A673 (cell line): ENCODE results near the gene MTMR2.

ENCODE experiments used
- EZH2 ChIP-seq: fragments of 200-600 bp; sonication (generic); IDR thresholded peaks from 2 replicates; pipeline ENCODE4 v1.6.1; 2017; ENCODE audit warnings: borderline replicate concordance, low read depth, mild to moderate bottlenecking, mixed read lengths, antibody characterized with exemption, low read length; ENCODE audit not compliant: poor library complexity, severe bottlenecking
- TF ChIP-seq, protein P1 (sequence below): fragments of 300-800, 200-600 bp; sonication (generic); conservative IDR thresholded peaks from 2 replicates; pipeline ENCODE4 v1.5.1; 2017; ENCODE audit warnings: low read depth, mild to moderate bottlenecking, antibody characterized with exemption, low read length, moderate library complexity, mixed read lengths

DNA sequence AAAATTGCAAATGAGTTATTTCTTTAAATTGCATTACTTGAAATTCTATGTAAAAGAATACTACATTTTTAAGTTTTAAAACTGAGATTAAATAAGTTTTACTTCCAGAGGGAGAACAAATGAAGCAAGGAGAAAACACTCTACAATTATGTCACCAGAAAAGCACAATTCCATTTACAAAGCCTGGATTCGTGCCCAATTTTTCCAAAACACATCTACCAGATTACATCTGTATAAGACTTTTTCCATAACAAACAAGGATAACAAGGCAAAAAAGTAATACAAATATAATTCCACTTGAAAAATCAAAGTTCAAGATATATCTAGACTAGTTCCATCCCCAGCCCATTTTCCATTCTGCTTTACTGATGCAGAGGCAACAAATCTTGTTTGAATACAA is 40.5 kb downstream of the MTMR2 start:
- TF ChIP-seq, protein P1, sequence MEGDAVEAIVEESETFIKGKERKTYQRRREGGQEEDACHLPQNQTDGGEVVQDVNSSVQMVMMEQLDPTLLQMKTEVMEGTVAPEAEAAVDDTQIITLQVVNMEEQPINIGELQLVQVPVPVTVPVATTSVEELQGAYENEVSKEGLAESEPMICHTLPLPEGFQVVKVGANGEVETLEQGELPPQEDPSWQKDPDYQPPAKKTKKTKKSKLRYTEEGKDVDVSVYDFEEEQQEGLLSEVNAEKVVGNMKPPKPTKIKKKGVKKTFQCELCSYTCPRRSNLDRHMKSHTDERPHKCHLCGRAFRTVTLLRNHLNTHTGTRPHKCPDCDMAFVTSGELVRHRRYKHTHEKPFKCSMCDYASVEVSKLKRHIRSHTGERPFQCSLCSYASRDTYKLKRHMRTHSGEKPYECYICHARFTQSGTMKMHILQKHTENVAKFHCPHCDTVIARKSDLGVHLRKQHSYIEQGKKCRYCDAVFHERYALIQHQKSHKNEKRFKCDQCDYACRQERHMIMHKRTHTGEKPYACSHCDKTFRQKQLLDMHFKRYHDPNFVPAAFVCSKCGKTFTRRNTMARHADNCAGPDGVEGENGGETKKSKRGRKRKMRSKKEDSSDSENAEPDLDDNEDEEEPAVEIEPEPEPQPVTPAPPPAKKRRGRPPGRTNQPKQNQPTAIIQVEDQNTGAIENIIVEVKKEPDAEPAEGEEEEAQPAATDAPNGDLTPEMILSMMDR = no peak
- TF ChIP-seq EZH2 = no peak
